Liver (tissue), 3 donors: ENCODE data around the gene ZAR1.

Experiments
- CTCF ChIP-seq: fragments of 150-350 bp; IDR thresholded peaks from 2 replicates; pipeline ENCODE4 v1.5.1; 2017; ENCODE audit warnings: improper control_type of control experiment, low read depth, low read length; ENCODE audit not compliant: missing input control
- GABPA ChIP-seq, 2 donors: IDR thresholded peaks in 1 of 2; conservative IDR thresholded peaks in 1 of 2; 2 replicates each; pipeline ENCODE4 v1.6.1; 2016; ENCODE audit warnings: antibody characterized with exemption in 2 of 2, mild to moderate bottlenecking in 1 of 2, moderate library complexity in 1 of 2
- JUND ChIP-seq, 2 donors: IDR thresholded peaks; 2 replicates each; pipeline ENCODE4 v1.6.1; 2016; ENCODE audit warnings: antibody characterized with exemption in 2 of 2
- RAD21 ChIP-seq, 2 donors: IDR thresholded peaks; 2 replicates each; pipeline ENCODE4 v1.6.1; 2016; ENCODE audit warnings: antibody characterized with exemption in 2 of 2, mild to moderate bottlenecking in 2 of 2
- RXRA ChIP-seq, 2 donors: IDR thresholded peaks; 2 replicates each; pipeline ENCODE4 v1.6.1; 2017 to 2018; ENCODE audit warnings: antibody characterized with exemption in 2 of 2, mild to moderate bottlenecking in 1 of 2
- TAF1 ChIP-seq: conservative IDR thresholded peaks from 2 replicates; pipeline ENCODE4 v1.6.1; 2016; ENCODE audit warnings: antibody characterized with exemption, mild to moderate bottlenecking
- TF ChIP-seq, protein P1 (sequence below): IDR thresholded peaks from 2 replicates; pipeline ENCODE4 v1.6.1; 2016; ENCODE audit warnings: antibody characterized with exemption
- TF ChIP-seq, protein P2 (sequence below): IDR thresholded peaks from 2 replicates; pipeline ENCODE4 v1.6.1; 2016; ENCODE audit warnings: antibody characterized with exemption
- donor health status: healthy.
- donor health status: healthy.

- TF ChIP-seq CTCF (no peak), GABPA (IDR thresholded peaks at IDR 0.05 in 1 of 2, conservative IDR thresholded peaks at IDR 0.05 in 1 of 2) (no peak), JUND (IDR thresholded peaks at IDR 0.05) (no peak), TAF1 (no peak), RXRA (IDR thresholded peaks at IDR 0.05) (no peak), RAD21 (IDR thresholded peaks at IDR 0.05) (no peak)
- TF ChIP-seq, protein P1, sequence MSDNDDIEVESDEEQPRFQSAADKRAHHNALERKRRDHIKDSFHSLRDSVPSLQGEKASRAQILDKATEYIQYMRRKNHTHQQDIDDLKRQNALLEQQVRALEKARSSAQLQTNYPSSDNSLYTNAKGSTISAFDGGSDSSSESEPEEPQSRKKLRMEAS: no peak
- TF ChIP-seq, protein P2, sequence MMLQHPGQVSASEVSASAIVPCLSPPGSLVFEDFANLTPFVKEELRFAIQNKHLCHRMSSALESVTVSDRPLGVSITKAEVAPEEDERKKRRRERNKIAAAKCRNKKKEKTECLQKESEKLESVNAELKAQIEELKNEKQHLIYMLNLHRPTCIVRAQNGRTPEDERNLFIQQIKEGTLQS: no peak
Measured at GRCh38 chr4:48506716-48507115, 16.7 kb downstream of the ZAR1 start.
